ENCODE results near the gene COPA.

Gene COPA

DNA sequence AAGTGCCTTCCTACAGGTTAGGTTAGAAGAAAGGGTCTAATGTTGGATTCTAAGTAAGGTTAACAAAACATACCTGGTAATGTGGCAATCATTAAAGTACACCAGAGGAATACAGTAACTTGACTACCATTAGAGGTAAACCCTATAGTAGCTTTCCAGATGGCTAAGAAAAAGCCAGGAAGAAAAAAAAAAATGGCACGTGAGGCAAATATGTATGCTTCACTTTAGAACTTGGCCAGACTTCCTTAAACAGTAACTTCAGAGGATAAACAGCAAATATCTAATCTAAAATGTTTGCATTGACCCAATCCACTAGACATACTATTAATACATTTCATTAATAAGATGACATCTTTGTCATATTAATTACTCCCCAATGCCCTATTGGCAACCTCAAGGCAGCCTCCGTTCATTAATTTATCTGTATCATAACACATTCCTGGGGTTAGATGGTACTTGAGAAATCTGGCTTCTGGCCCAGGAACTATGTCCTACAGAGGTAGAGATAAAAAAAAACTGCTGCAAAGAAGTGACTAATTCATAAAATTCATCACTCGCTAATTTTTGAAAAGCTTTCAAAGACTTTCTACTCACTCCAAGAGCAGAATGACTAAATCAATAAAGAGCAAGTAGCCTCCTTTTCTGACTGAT is 86.5 kb downstream of the COPA start:
- no CpG with 5 or more reads among the region's 3 CpGs for WGBS (ENCODE audit: insufficient coverage, insufficient read length)
- Histone ChIP-seq H3K4me1 (ENCODE audit: control insufficient read depth, insufficient read depth, low read length) (no peaks in the 10 kb centered on the region), H3K27ac (ENCODE audit: low read length) (no peak overlapping the region), H3K36me3 (ENCODE audit: control insufficient read depth, insufficient read depth, low read length) (no peaks in the 10 kb centered on the region; the same call in 1 of the 2 replicates), H3K4me3 (ENCODE audit: low read length) (no peak overlapping the region), H3K9me3 (ENCODE audit: control insufficient read depth, insufficient read depth, low read length) (no peaks in the 10 kb centered on the region), H3K27me3 (ENCODE audit: control insufficient read depth, insufficient read depth, low read length) (no peaks in the 10 kb centered on the region)
- DNase-seq (ENCODE audit: low read depth, low spot score) = no peak

DNA sequence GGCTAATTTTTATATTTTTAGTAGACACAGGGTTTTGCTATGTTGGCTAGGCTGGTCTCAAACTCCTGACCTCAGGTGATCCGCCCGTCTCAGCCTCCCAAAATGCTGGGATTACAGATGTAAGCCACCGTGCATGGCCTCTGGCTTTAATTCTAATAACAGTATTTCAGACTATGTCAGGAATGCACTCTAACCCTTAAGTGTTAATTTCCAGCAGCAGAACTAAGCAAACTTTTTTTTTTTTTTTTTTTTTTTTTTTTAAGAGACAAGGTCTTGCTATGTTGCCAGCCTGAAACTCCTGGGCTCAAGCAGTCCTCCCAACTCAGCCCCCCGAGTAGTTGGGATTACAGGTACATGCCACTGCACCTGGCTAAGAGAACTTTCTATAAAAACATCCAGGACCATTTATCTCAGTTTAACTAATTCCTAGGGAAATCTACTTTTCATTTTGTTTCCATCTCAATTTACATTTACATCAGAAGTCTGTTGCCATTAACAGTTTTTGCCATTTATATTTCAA is 87.2 kb downstream of the COPA start:
- WGBS (ENCODE audit: insufficient coverage, insufficient read length) = no CpG with 5 or more reads among the region's 4 CpGs
- no peaks in the 10 kb centered on the region; the same call in 1 of the 2 replicates for H3K36me3 ChIP-seq (ENCODE audit: control insufficient read depth, insufficient read depth, low read length)
- H3K27me3 ChIP-seq (ENCODE audit: control insufficient read depth, insufficient read depth, low read length) = no peaks in the 10 kb centered on the region
- DNase-seq (ENCODE audit: low read depth, low spot score) = no peak
- no peaks in the 10 kb centered on the region; the same call in 1 of the 2 replicates for H3K4me1 ChIP-seq (ENCODE audit: control insufficient read depth, insufficient read depth, low read length)
- no peaks in the 10 kb centered on the region for H3K9me3 ChIP-seq (ENCODE audit: control insufficient read depth, insufficient read depth, low read length)
- H3K27ac ChIP-seq (ENCODE audit: low read length) = no peak overlapping the region
- H3K4me3 ChIP-seq (ENCODE audit: low read length) = no peak overlapping the region

DNA sequence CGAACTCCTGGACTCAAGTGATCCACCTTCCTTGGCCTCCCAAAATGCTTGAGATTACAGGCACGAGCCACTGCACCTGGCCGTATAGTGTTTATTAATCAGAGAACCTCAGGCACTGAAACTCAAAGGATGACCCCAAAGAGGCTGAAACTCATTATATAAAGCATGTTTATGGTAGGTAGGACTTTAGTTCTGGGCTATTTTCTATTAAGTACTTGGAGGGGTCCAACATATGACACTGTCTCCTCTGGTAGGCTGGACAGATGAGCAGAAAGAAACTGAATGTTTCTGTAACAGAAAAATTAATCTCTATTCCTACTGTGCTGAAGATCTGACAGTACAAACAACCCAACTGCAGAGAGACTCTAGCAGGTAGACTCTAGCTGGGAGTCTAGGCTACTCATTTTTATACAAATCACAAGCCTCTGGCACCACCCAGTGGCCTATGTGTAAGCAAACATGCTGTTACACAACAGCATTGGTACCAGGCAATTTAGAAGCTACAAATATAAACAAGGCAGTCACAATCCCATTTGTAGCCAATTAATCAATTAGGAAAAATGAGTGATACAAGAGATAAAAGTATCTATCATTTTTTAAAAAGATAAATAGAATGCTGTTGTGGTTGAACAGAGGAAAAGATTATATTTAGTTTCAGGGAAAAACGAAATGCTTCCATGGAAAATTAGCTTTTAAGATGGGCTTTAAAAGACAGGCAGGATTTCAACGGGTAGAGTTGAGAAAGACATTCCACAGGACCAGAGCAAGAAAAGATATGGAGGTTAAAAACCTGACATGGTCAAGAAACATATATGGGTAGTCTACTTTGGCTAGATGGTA is 91.1 kb downstream of the COPA start:
- peak; percentile 13 for DNase-seq (ENCODE audit: low read depth, low spot score)
- Histone ChIP-seq H3K9me3 (ENCODE audit: control insufficient read depth, insufficient read depth, low read length) (no peaks in the 10 kb centered on the region), H3K4me3 (ENCODE audit: low read length) (no peak overlapping the region), H3K36me3 (ENCODE audit: control insufficient read depth, insufficient read depth, low read length) (no peaks in the 10 kb centered on the region; the same call in 1 of the 2 replicates), H3K4me1 (ENCODE audit: control insufficient read depth, insufficient read depth, low read length) (no peaks in the 10 kb centered on the region; the same call in 1 of the 2 replicates), H3K27ac (ENCODE audit: low read length) (no peak overlapping the region), H3K27me3 (ENCODE audit: control insufficient read depth, insufficient read depth, low read length) (no peaks in the 10 kb centered on the region)
- WGBS (ENCODE audit: insufficient coverage, insufficient read length) = no CpG with 5 or more reads among the region's 5 CpGs

DNA sequence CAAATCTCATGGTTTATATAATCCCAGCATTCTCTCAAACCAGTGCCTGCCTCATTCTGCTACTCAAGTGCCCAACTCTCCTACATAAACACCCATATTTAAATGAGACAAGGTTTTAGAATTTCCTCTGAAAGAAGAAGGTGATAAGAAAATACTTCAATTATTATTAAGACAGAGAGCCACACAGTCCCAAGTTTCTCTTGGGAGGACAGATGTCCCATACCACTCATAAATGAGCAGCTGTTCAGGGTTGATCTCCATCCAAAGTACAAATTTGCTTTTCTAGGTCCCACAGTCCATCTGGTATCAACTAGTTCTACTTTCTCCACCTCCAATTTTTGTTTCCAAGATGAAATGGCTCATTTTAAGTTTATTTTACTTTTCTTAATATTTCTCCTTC is 92.0 kb downstream of the COPA start:
- Histone ChIP-seq H3K4me3 (ENCODE audit: low read length) (no peak overlapping the region), H3K9me3 (ENCODE audit: control insufficient read depth, insufficient read depth, low read length) (no peaks in the 10 kb centered on the region), H3K27ac (ENCODE audit: low read length) (no peak overlapping the region), H3K27me3 (ENCODE audit: control insufficient read depth, insufficient read depth, low read length) (no peaks in the 10 kb centered on the region), H3K4me1 (ENCODE audit: control insufficient read depth, insufficient read depth, low read length) (no peaks in the 10 kb centered on the region; the same call in 1 of the 2 replicates), H3K36me3 (ENCODE audit: control insufficient read depth, insufficient read depth, low read length) (no peaks in the 10 kb centered on the region; the same call in 1 of the 2 replicates)
- no peak for DNase-seq (ENCODE audit: low read depth, low spot score)

DNA sequence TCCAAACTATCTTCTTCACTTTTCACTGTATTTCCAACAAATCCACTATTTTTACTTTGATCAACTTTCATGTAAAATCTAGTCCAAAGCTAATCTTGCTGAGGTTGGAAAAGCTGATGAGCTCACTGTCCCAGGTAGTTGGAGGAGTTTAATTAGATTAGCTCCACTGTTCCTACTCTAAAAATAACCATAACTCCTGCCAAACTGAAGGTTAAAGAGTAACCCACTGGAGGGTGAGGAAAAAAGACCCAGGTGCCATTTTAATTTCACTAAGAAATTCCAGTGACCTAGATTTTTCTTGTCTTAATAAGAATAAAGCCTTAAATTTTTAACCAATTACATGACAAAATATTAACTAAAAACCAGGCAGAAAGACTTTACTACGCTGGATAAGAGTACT is 96.0 kb downstream of the COPA start:
- DNase-seq (ENCODE audit: low read depth, low spot score) = no peak
- no peak overlapping the region for H3K4me3 ChIP-seq (ENCODE audit: low read length)
- H3K27me3 ChIP-seq (ENCODE audit: control insufficient read depth, insufficient read depth, low read length) = no peaks in the 10 kb centered on the region
- no peak overlapping the region for H3K27ac ChIP-seq (ENCODE audit: low read length)
- no peaks in the 10 kb centered on the region; the same call in 1 of the 2 replicates for H3K36me3 ChIP-seq (ENCODE audit: control insufficient read depth, insufficient read depth, low read length)
- no CpG with 5 or more reads among the region's 1 CpG for WGBS (ENCODE audit: insufficient coverage, insufficient read length)
- no peaks in the 10 kb centered on the region; the same call in 1 of the 2 replicates for H3K4me1 ChIP-seq (ENCODE audit: control insufficient read depth, insufficient read depth, low read length)
- no peaks in the 10 kb centered on the region for H3K9me3 ChIP-seq (ENCODE audit: control insufficient read depth, insufficient read depth, low read length)

DNA sequence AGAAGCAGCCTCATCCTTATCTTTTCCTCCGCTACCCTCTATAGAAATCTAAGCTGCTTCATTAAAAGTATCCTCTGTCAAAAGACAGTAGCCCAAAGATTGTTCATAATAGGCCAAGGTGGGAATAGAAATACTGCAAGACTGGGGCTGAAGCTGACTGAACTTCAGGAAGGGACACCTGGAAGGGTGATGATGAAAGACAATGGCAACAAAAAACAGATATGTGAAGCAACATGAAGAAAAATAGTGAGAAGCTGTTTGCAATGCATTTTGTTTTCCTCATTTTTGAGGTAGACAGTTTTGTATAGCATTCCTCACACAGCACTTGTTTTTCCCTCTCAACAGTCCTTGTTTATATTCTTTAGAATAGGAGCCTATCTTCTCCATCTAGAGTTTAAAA is 97.6 kb downstream of the COPA start:
- no peaks in the 10 kb centered on the region for H3K27me3 ChIP-seq (ENCODE audit: control insufficient read depth, insufficient read depth, low read length)
- no peak overlapping the region for H3K27ac ChIP-seq (ENCODE audit: low read length)
- H3K9me3 ChIP-seq (ENCODE audit: control insufficient read depth, insufficient read depth, low read length) = no peaks in the 10 kb centered on the region
- no peaks in the 10 kb centered on the region; the same call in 1 of the 2 replicates for H3K36me3 ChIP-seq (ENCODE audit: control insufficient read depth, insufficient read depth, low read length)
- no peak for DNase-seq (ENCODE audit: low read depth, low spot score)
- no CpG with 5 or more reads among the region's 1 CpG for WGBS (ENCODE audit: insufficient coverage, insufficient read length)
- no peaks in the 10 kb centered on the region for H3K4me1 ChIP-seq (ENCODE audit: control insufficient read depth, insufficient read depth, low read length)
- no peak overlapping the region for H3K4me3 ChIP-seq (ENCODE audit: low read length)

DNA sequence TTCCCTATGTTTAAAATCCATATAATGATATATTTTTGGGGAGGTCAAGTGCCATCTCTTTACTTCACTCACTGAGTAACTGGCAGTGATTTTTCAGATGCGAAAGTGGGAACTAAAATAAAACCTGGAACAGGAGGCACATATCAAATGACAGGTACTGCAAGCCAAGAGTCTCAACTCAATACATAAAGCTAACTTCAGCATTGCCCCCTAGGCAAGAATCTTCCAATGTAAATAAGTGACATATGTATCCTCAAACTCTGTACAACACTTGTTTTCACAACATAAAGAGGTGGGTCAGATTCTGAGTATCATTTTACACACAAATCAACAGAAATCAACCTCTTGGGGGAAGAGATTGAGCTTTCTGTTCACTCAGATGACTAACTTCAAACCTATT is 98.8 kb downstream of the COPA start:
- DNase-seq (ENCODE audit: low read depth, low spot score) = no peak
- no CpG with 5 or more reads among the region's 1 CpG for WGBS (ENCODE audit: insufficient coverage, insufficient read length)
- Histone ChIP-seq H3K27me3 (ENCODE audit: control insufficient read depth, insufficient read depth, low read length) (no peaks in the 10 kb centered on the region), H3K4me3 (ENCODE audit: low read length) (no peak overlapping the region), H3K27ac (ENCODE audit: low read length) (no peak overlapping the region), H3K4me1 (ENCODE audit: control insufficient read depth, insufficient read depth, low read length) (no peaks in the 10 kb centered on the region), H3K9me3 (ENCODE audit: control insufficient read depth, insufficient read depth, low read length) (no peaks in the 10 kb centered on the region), H3K36me3 (ENCODE audit: control insufficient read depth, insufficient read depth, low read length) (peaks cover 10% of the 10 kb centered on the region)

DNA sequence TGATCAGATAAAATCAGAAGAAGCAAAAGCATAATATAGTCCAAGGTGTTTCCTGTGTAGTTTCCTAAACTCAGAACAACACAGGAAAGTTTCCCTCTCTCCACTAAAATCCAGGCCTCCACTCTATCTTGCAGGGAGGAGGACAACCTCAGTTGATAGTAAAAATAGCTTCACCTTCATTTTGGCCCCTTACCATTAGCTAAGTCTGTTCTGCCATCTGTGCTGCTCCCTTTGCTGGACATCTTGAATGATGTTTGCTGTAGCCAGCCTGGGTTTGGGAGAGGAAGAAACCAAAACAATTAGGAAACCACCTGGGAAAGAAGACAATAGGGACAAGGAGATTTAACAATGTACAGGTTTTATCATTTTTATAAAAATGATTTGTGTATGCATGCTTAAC is 99.3 kb downstream of the COPA start:
- peaks cover 10% of the 10 kb centered on the region for H3K36me3 ChIP-seq (ENCODE audit: control insufficient read depth, insufficient read depth, low read length)
- H3K4me1 ChIP-seq (ENCODE audit: control insufficient read depth, insufficient read depth, low read length) = no peaks in the 10 kb centered on the region
- no peak overlapping the region for H3K27ac ChIP-seq (ENCODE audit: low read length)
- H3K9me3 ChIP-seq (ENCODE audit: control insufficient read depth, insufficient read depth, low read length) = no peaks in the 10 kb centered on the region
- no peak for DNase-seq (ENCODE audit: low read depth, low spot score)
- no peak overlapping the region for H3K4me3 ChIP-seq (ENCODE audit: low read length)
- H3K27me3 ChIP-seq (ENCODE audit: control insufficient read depth, insufficient read depth, low read length) = no peaks in the 10 kb centered on the region

DNA sequence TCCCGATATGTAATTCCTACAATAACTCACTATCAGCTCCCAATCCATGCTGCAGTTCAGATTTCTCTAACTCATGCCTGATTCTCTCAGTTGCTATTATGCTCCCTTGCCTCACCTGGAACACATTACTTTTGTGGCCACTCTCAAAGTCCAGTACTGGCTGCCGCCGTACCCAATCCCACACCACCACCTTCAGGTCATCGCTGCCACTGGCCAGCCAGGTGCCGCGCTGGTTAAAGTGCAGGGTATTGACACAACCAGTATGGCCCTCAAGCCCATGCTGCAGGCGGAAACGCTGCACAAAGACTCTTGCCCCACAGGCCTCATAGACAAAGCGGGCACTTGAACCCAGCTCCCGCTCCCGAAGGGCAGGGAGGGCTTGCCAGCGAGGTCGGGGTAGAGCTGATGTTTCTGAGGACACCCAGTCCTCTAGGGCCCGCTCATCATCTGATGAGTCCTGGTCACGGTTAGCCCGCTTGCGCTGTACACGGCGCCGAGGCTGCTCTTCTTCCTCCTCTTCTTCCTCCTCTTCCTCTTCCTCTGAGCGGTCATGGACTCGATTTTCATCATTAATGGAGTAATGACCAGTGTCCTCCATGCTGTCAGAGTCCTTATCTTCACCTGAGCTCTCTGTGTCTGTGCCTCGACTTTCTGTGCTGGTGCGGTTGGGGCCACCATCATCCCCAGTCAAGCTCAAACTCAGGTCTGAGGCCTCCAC is 103.3 kb downstream of the COPA start:
- Histone ChIP-seq H3K4me3 (ENCODE audit: low read length) (no peak overlapping the region), H3K27me3 (ENCODE audit: control insufficient read depth, insufficient read depth, low read length) (no peaks in the 10 kb centered on the region), H3K4me1 (ENCODE audit: control insufficient read depth, insufficient read depth, low read length) (no peaks in the 10 kb centered on the region), H3K27ac (ENCODE audit: low read length) (no peak overlapping the region), H3K9me3 (ENCODE audit: control insufficient read depth, insufficient read depth, low read length) (no peaks in the 10 kb centered on the region), H3K36me3 (ENCODE audit: control insufficient read depth, insufficient read depth, low read length) (peaks cover 16% of the 10 kb centered on the region)
- WGBS (ENCODE audit: insufficient coverage, insufficient read length) = no CpG with 5 or more reads among the region's 24 CpGs
- DNase-seq (ENCODE audit: low read depth, low spot score) = no peak

All from iPS DF 6.9 (cell line).